ENCODE measurements around the gene TLR10.
A peak's percentile ranks its signal among the peaks of the same experiment; 100 is the strongest.
"Not testable (repeated sequence)": the region's sequence is repeated elsewhere in the genome, so short reads cannot be mapped to it uniquely, and the experiment has no call there.

TLR10 gene, protein sequence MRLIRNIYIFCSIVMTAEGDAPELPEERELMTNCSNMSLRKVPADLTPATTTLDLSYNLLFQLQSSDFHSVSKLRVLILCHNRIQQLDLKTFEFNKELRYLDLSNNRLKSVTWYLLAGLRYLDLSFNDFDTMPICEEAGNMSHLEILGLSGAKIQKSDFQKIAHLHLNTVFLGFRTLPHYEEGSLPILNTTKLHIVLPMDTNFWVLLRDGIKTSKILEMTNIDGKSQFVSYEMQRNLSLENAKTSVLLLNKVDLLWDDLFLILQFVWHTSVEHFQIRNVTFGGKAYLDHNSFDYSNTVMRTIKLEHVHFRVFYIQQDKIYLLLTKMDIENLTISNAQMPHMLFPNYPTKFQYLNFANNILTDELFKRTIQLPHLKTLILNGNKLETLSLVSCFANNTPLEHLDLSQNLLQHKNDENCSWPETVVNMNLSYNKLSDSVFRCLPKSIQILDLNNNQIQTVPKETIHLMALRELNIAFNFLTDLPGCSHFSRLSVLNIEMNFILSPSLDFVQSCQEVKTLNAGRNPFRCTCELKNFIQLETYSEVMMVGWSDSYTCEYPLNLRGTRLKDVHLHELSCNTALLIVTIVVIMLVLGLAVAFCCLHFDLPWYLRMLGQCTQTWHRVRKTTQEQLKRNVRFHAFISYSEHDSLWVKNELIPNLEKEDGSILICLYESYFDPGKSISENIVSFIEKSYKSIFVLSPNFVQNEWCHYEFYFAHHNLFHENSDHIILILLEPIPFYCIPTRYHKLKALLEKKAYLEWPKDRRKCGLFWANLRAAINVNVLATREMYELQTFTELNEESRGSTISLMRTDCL

DNA sequence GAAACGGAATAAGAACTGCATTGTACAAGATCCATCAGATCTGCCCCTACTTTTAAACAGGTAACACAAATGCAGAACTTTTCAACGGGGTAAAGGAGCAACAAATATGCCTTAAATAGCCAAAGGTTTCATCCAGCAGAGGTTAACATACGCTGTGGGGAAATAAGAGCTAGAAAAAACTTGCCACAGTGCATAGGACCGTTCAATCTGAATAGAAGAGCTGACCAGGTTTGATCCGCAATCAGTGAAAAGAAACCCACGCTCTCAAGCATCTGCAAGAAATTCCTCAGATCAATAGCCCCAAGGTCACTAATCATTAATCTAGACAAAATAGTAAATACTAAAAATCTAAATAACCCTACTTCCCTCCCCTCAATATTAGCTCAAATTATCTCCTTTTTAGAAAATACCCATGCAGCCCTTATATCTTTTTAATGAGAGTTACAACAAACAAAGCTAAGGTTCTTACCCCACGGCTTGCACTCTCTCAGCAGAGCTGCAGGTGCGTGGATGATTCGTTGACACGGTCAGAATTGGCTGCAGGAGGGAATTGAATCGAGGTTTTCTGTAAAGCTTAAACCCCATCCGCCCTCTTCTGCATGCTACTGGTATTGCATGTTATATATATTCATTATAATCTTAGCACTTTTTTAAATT is at the start of gene TLR10:
TSS of gene TLR10 (minus strand) at position 539 of the 657 bp plus-strand sequence. CDS start 7,400 bp downstream, outside the sequence.
- DNase-seq (ENCODE audit: low spot score): peak; percentile 48

DNA sequence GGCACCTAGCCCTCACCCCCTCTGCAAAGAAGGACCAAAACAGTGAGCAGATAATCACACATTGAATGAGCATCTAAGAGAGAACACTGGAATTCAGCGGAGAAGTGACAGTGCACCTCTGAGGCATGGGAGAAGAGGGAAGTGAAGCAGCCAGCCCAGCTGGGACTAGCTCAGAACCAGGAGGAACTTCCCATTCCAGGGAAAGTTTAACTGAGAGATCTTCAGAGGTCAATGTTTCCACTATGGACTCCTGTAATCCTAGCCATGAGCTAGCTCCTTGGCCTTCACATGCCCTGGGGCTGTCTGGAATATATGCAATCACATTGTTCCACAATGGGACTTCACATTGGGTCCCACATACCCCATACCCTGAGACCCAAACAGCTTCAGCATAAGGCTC is 49.4 kb upstream of the TLR10 start:
- no peak for DNase-seq (ENCODE audit: low spot score)

DNA sequence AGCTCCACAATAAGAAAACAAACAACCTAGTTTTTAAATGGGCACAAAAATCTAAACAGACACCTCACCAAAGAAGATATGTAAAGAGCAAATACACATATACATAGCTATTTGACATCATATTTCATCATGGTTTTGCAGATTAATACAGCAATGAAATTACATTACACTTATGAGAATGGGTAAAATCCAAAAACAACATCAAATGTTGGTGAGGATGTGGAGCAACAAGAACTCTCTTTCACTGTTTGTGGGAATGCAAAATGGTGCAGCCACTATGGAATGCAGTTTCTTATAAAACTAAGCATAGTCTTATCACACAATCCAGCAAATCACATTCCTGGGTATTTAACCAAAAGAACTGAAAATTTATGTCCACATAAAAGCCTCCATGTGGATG is 48.9 kb upstream of the TLR10 start:
- no peak for DNase-seq (ENCODE audit: low spot score)

DNA sequence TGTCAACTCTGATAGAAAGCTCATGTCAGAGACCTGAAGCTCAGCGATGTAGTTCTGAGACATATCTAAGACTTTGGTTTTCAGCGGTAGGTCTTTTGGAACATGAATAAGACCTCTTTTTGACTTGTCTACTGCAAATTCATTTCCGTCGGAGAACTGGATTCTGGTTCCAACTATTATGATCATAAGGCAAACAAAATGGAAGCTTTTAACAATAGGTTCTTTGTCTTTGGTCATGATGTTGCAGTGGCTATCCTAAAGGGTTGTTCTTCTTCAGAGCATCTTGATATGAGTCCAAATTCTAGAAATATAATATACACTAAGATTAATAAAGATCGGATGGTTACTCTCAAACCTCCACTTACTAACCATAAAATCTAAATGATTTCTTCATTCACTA is 46.4 kb upstream of the TLR10 start:
- no peak for DNase-seq (ENCODE audit: low spot score)

DNA sequence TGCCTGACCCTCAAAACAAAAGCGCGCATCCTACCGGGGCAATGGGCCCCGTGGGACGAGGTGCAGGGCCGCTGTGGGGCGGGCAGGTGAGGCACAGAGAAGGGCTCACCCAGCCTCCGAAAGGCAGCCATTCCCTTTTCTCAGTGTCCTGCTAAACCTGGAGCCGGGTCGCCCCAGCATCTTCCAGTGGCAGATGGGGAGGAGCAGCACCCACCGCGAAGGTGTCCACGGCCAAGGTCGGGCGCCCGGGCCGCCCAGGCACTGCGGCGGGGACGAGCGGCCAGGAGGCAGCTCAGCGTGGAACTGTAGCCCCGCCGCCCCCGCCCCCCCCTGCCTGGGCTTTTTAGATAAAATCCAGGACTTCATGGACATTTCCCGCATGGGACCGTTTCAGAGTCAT is 41.0 kb upstream of the TLR10 start:
- DNase-seq (ENCODE audit: low spot score): no peak

DNA sequence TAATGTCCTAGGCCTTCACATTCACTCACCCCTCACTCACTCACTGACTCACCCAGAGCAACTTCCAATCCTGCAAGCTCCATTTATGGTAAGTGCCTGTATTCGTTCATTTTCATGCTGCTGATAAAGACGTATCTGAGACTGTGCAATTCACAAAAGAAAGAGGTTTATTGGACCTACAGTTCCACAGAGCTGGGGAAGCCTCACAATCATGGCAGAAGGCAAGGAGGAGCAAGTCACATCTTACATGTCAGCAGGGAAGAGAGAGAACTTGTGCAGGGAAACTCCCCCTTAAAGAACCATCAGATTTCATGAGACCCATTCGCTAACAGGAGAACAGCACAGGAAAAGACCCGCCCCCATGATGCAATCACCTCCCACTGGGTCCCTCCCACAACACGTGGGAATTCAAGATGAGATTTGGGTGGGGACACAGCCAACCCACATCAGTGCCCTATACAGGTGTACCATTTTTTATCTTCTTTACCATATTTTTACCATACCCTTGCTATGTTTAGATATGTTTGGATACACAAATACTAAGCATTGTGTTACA is 40.0 kb upstream of the TLR10 start:
- DNase-seq (ENCODE audit: low spot score): no peak

DNA sequence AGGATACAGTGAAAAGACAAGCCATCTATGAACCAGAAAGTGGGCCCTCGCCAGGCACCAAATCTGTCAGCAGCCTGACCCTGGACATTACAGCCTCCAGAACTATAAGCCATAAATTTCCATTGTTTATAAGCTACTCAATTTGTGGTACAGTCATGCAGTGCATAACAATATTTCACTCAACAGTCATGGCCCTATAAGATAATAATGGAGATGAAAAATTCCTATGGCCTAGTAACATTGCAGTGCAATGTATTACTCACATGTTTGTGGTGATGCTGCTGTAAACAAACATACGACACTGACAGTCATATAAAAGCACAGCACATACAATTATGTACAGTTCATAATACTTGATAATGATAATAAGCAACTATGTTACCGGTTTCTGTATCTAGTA is 38.9 kb upstream of the TLR10 start:
- no peak for DNase-seq (ENCODE audit: low spot score)

DNA sequence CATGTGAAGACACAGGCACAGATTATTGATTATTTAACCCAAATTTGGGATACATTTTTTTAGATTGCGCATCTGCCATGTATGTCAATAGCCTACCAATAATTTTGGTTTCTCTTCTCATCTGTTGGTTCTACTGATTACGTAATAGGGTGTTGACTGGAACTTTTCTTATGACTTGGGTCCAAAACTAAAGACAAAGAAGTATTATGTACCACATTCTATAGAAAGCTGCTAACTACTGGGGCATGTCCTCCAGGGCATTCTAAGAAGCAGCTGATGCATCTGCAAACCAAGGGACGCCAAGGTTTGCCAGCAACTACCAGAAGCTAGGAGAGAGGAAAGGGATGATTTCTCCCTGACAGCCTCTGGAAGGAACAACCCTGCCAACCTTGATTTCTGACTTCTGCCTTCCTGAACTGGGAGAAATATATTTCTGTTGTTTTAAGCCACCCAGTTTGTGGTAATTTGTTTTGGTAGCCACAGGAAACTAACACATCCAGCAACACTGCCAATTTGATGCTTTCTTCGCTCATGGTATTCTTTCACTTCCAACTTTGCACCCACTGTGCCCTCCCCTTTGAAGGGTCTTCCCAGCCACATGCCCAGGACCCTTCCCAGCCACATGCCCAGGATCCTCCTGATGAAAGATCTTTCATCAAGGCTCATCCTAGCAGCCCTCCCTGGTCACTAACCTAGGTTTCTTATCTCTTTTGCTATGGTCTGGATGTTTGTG is 37.7 kb upstream of the TLR10 start:
- no peak for DNase-seq (ENCODE audit: low spot score)

DNA sequence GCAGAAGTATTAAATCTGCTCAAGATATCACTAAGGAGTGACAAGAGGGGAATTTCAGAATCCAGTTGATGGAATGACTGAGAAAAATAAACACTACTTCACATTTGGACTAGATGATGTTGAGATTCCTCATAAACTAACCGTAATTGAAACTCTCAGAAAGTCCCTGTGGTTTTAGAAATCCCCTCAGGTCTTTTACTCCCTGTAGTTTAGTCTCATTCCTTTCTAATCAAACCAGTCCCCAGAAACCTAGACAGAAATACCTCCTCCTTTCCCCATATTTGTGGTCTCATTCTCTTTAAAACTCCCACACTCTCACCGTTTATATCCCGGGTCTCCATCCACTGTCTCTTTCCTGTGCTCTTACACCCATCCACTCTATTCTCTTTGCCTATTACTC is 36.8 kb upstream of the TLR10 start:
- DNase-seq (ENCODE audit: low spot score): no peak

DNA sequence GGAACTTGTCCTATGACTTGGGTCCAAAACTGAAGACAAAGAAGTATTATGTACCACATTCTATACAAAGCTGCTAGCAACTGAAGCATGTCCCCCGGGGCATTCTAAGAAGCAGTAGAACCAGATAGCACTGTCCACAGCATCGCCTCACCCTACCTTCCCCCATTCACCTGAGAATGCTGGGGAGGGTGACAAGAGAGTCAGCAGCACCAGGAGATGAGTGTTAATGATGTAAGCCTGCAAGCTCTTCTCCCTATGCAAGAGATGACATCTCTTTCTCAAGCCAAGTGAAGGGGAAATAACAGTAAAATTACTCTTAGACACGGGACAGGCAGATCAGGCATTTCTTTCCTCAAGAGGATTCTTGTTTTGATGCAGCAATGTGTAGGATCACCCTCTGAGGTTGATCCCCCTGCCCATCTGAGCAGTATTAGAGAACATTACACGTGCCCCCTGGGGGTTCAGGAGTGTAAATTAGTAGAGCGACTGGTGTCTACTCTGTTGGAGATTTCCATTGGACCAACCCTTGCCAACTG is 35.7 kb upstream of the TLR10 start:
- no peak for DNase-seq (ENCODE audit: low spot score)

DNA sequence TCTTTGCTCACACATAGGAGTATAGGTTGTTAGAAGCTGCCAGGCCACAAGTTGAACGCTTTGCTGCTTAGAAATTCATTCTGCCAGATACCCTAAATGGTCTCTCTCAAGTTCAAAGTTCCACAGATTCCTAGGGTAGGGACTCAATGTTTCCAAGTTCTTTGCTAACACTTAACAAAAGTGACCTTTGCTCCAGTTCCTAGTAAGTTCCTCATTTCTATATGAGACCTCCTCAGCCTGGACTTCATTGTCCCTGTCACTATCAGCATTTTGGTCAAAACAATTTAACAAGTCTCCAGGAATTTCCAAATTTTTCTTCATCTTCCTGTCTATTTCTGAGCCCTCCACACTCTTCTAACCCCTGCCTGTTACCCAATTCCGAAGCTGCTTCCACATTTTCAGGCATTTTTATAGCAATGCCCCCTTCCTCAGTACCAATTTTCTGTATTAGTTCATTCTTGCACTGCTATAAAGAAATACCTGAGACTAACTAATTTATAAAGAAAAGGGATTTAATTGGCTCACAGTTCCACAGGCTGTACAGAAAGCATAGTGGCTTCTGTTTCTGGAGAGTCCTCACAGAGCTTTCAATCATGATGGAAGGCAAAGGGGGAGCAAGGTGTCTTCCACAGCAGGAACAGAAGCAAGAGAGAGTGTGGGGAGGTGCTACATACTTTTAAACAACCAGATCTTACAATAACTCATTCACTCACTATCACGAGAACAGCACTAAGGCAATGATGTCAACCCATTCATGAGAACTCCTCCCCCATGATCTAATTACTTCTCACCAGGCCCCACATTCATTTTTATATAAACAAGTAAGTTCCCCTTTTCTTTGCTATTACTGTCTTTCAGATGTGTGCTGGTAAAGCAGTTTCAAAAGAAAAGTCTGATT is 33.3 kb upstream of the TLR10 start:
- DNase-seq (ENCODE audit: low spot score): no peak

DNA sequence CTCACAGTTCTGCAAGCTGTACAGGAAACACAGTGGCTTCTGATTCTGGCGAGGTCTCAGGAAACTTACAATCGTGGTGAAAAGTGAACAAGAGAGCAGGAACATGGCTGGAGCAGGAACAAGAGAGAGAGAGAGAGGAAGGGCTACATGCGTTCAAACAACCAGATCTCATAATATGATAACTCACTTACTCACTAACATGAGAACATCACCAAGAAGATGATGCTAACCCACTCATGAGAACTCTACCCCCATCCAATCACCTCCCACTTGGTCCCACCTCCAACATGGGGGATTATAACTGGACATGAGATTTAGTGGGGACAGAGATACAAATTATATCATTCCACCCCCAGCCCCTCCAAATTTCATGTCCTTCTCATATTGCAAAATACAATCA is 31.6 kb upstream of the TLR10 start:
- no peak for DNase-seq (ENCODE audit: low spot score)

DNA sequence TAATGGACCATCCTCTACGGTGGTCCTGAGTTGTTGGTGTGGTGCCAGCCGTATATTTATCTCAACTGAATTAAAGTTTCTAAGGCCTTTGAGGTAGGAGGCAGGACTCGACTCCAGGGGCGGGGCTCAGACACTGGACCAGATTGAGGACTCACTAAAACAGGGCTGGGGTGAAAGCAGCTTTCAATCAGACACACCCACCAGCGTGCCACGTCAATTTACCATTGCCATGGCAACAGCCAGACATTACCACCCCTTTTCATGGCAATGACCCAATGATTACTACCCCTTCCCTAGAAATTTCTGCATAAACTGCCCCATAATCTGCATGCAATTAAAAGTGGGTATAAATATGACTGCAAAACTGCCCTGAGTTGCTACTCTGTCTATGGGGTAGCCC is 28.5 kb upstream of the TLR10 start:
- no peak for DNase-seq (ENCODE audit: low spot score)

DNA sequence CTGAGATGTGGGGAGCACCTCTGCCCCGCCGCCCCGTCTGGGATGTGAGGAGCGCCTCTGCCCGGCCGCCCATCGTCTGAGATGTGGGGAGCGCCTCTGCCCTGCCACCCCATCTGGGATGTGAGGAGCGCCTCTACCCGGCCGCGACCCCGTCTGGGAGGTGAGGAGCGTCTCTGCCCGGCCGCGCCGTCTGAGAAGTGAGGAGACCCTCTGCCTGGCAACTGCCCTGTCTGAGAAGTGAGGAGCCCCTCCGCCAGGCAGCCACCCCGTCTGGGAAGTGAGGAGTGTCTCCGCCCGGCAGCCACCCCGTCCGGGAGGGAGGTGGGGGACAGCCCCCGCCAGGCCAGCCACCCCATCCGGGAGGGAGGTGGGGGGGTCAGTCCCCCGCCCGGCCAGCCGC is 24.7 kb upstream of the TLR10 start:
- not testable (repeated sequence) for DNase-seq (ENCODE audit: low spot score)

DNA sequence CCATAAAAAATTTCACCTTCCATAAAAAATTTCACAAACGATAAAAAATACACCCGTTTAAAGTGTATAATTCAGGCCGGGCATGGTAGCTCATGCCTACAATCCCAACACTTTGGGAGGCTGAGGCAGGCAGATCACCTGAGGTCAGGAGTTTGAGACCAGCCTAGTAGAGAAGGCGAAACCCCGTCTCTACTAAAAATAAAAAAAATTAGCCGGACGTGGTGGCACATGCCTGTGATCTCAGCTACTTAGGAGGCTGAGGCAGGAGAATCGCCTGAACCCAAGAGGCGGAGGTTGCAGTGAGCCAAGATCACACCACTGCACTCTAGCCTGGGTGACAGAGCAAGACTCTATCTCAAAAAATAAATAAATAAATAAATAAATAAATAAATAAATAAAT is 23.5 kb upstream of the TLR10 start:
- DNase-seq (ENCODE audit: low spot score): not testable (repeated sequence)

DNA sequence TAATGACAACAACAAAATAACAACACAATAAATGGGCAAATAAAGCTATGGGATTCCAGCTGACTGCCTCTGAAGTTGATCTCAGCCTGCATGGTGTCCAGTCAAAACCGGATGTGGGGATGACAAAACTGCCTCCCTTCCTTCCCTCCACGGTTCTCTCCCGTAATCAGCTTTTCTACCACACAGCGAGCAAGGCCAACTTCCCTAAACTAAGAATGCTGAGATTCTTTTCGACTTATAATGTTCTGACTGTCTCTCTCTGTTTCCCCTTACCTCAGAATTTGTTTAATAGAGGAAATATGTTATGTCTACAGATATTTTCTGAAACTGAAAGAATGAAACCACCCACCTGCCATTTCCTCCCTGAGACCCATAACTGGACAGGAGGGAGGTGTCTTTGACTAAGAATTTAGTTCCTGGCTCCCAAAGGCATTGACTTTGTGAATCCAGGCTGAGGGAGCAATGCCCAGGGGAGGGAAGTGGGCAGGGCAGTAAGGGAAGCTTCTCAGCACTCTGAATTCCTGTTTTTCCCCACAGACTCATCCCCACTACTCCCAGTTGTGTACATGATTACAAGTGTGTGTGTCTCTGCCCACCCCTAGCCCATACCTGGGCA is 22.8 kb upstream of the TLR10 start:
- no peak for DNase-seq (ENCODE audit: low spot score)

DNA sequence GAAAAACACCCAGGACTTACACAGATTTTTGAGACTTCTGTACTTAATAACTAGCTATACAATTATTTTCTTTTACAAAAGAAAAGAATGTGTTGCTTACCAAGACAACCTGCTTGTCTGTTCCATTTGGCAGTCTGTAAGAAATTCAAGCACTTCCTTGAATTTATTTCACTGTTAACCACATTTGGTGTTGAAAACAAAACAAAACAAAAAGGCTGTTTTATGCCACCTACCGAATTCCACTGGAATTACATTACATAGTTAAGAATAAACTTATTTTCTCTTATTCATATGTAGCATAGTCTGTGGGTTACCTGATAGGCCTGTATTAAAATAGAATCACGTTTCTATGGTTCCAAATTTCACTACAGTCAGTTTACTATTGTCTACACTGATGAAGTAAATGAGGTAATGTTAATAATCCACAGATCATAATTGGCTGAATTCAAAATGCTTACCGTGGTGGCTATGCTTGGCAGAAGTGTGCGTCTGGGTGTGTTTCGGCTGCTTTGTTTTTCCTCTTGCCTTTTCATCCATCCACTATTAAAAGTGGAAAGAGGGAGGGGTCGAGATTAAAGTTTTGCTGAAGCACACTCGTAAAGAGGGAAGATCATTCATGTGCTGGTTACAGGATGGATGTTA is 22.0 kb upstream of the TLR10 start, which contains the start of gene TLR1:
TSS of gene TLR1 (minus strand) at position 138 of the 642 bp plus-strand sequence. CDS start 5,960 bp downstream, outside the sequence.
- DNase-seq (ENCODE audit: low spot score): peak; percentile 42

DNA sequence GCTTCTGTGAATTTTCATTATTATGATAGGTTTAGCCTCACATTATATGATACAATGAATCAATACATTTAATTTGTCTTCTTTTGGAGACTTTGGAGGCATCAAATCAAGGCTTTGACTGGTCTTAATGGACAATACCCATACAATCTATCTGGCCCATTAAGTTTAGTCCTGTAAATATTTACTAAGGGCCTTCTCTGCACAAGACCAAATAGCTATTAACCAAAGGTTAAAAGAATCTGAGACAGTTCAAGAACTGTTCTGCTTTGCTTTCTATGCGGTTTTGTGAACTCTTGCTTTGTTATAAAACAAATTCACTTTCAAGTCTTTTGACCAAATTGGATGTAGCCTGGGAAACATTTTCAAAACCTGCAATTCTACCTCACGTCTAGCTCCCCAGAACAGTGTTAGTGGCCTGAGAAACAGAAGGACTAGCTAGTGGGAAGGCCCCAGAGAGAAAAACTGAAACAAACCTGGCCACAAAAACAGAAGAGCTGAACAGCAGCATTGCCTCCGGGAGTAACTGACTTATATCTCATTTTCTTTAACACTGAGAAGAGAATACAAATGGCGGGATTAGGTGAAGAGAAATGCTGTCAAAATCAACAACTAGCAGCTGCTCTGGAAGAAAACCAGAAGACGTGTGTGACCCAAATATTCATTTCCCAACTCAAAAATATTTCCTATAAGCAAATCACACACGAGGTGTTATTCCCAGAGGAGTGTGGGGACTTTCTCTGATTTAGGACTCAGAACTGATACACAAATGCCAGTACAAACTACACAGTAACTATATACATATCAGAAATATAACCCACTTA is 21.3 kb upstream of the TLR10 start:
- no peak for DNase-seq (ENCODE audit: low spot score)

Measured in hematopoietic multipotent progenitor cell treated with erythropoietin and hydrocortisone succinate and interleukin-3 and kit ligand, for 17 days (in vitro differentiated cells).